Cardiac fibroblast (primary cell): Measurements from ENCODE around the gene TMC1.

Experiments used
- DNase-seq, 2 donors: peaks; one replicate each; pipeline versions ENCODE4 v3.0.0 to v3.0.0-alpha.2; 2010; ENCODE audit warnings: low read depth in 2 of 2
- H3K4me3 ChIP-seq, 2 donors: replicated peaks in 1 of 2; 1 replicate in 1 of 2; 2 replicates in 1 of 2; pipeline ENCODE4 v1.5.1; 2011; ENCODE audit warnings: low read depth in 2 of 2, low read length in 2 of 2, mild to moderate bottlenecking in 2 of 2, moderate library complexity in 1 of 2
- TF ChIP-seq, protein P1 (sequence below): IDR thresholded peaks from one replicate; pipeline ENCODE4 v1.5.1; 2011; ENCODE audit warnings: low read depth, mild to moderate bottlenecking, low read length, inconsistent platforms

Gene TMC1

GRCh38 chr9:72661401-72662135 lies 140.2 kb downstream of the TMC1 start:
- no peak overlapping the region for H3K4me3 ChIP-seq
- DNase-seq = peak; percentile 2 to 63
- TF ChIP-seq, protein P1, sequence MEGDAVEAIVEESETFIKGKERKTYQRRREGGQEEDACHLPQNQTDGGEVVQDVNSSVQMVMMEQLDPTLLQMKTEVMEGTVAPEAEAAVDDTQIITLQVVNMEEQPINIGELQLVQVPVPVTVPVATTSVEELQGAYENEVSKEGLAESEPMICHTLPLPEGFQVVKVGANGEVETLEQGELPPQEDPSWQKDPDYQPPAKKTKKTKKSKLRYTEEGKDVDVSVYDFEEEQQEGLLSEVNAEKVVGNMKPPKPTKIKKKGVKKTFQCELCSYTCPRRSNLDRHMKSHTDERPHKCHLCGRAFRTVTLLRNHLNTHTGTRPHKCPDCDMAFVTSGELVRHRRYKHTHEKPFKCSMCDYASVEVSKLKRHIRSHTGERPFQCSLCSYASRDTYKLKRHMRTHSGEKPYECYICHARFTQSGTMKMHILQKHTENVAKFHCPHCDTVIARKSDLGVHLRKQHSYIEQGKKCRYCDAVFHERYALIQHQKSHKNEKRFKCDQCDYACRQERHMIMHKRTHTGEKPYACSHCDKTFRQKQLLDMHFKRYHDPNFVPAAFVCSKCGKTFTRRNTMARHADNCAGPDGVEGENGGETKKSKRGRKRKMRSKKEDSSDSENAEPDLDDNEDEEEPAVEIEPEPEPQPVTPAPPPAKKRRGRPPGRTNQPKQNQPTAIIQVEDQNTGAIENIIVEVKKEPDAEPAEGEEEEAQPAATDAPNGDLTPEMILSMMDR = no peak

- no peak overlapping the region for H3K4me3 ChIP-seq
- DNase-seq = peak; percentile 11 to 51
- TF ChIP-seq, protein P1 = no peak
Observed at GRCh38 chr9:72665421-72665820, 144.0 kb downstream of the TMC1 start.

GRCh38 chr9:72667181-72667580 lies 145.8 kb downstream of the TMC1 start:
- H3K4me3 ChIP-seq = no peak overlapping the region
- TF ChIP-seq, protein P1 = no peak
- DNase-seq = no peak

- DNase-seq = peak in 1 of 2 donors; percentile 36
- no peak overlapping the region for H3K4me3 ChIP-seq
- TF ChIP-seq, protein P1 = no peak
Observed at GRCh38 chr9:72674961-72675360, 153.6 kb downstream of the TMC1 start.

DNA sequence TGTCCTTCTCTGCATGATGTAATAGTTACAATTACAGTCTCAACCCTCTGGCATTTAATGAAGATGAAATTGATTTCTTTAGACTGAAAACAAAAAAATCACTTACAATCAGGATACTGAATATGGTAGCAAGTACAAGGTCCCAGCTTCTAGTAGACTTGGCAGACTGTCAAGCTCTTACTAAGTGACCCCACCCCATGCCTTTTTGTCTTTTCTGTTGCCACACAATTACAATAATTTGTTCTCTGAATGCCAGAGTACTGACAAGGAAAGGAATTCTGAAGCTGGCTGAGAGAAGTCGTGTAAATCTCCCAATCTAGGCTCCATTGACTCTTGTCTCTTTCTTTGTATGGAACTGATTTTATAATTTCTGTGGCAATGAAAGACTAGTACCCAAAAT lies 154.2 kb downstream of the TMC1 start:
- TF ChIP-seq, protein P1 = no peak
- peak; percentile 27 to 74 for DNase-seq
- no peak overlapping the region for H3K4me3 ChIP-seq

DNA sequence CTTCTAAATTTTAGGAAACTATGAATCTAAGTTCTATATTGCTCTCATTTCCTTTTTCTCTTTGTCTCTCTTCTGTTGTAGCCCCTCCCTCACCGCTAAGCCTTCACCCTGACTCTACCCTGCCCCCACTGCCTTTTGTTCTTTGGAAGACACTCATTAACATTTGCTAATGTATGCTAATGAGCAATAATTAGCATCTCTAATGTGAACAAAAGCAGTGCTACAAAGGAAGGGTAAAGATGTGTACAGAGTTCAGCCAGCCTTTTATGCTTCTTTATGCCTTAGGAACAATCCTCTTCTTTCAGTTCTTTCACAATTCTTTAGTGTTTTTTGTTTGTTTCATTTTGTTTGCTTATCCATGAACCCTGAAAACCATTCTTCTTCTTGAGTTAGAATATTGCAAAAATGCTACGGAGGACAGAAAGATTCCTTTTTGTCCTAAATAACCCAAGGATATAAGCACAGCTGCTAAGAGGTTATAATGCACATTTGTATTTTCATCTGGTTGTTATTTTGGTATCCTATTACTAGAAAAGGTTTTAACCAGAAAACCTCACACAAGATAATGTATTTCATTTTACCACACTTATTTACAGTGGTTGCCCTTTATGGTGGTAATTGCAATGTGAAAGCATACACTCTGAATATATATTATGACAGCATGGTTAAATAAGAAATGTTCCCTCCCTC lies 159.3 kb downstream of the TMC1 start:
- DNase-seq = no peak
- H3K4me3 ChIP-seq = no peak overlapping the region
- TF ChIP-seq, protein P1 = no peak

- no peak for DNase-seq
- TF ChIP-seq, protein P1 = no peak
- no peak overlapping the region for H3K4me3 ChIP-seq
Observed at GRCh38 chr9:72681283-72681630, 159.8 kb downstream of the TMC1 start.
